Ovary (tissue), 9 donors: ENCODE measurements around the gene KCNN1. TPM values are rescaled to one million over a fixed set of nuclear protein-coding genes. Genes with fewer than 3 reads are reported as not detected.
A peak's percentile ranks its signal among the peaks of the same experiment; 100 is the strongest.

Source experiments
- DNase-seq, 5 donors: peaks; one replicate each; pipeline ENCODE4 v3.0.0-alpha.2; 2019 to 2020
- H3K27ac ChIP-seq, 2 donors: fragments of 200-600 bp; one replicate each; pipeline versions ENCODE4 v1.5.1 to v1.8.0; 2019 to 2022
- H3K27me3 ChIP-seq: fragments of 200-600 bp; one replicate; pipeline ENCODE4 v1.8.0; 2022
- H3K36me3 ChIP-seq: fragments of 200-600 bp; sonication (generic); one replicate; pipeline ENCODE4 v1.5.1; 2019
- H3K4me1 ChIP-seq: one replicate; pipeline ENCODE4 v1.8.1; 2013; ENCODE audit warnings: mild to moderate bottlenecking, moderate library complexity; ENCODE audit not compliant: insufficient read depth
- H3K4me3 ChIP-seq: fragments of 200-600 bp; sonication (generic); one replicate; pipeline ENCODE4 v1.5.1; 2017
- H3K9me3 ChIP-seq, 2 donors: fragments of 200-600 bp in 1 of 2; sonication (generic) in 1 of 2; one replicate each; pipeline versions ENCODE4 v1.5.1 to v1.8.1; 2013 to 2019; ENCODE audit warnings: mild to moderate bottlenecking in 1 of 2, moderate library complexity in 1 of 2
- EP300 ChIP-seq: sonication (generic); formaldehyde crosslinking; IDR thresholded peaks from one replicate; pipeline ENCODE4 v1.6.1; 2017; ENCODE audit warnings: antibody characterized with exemption
- POLR2A ChIP-seq: fragments of 450-650 bp; IDR thresholded peaks from one replicate; pipeline ENCODE4 v1.6.1; 2017; ENCODE audit warnings: antibody characterized with exemption, mild to moderate bottlenecking, moderate library complexity
- WGBS, 3 donors: extraction: QIAGEN DNeasy Blood & Tissue Kit in 1 of 3; methylation state at CpG; one replicate each; pipeline versions ENCODE4 v1.1.5 to v1.1.7; 2013 to 2017; 5-methylcytosine and 5-hydroxymethylcytosine counted together
- intact Hi-C, 4 donors: fragments of 100-400 bp; cut with DNase I; formaldehyde crosslinking; loops; one replicate each; pipeline versions ENCODE4 v1.11.0 to v1.15.1; 2022 to 2023
- polyA plus RNA-seq, 2 donors: library from polyadenylated mRNA; stranded (reverse); fragments of 200-250 nt in 1 of 2; fragments of 350-450 nt in 1 of 2; fragmentation: Illumina TruSeq in 1 of 2; extraction: RNeasy Lipid Tissue Mini Kit (QIAGEN cat#74804) in 1 of 2; gene quantifications; one replicate each; pipeline ENCODE4 v1.2.3, GENCODE V29; 2013 to 2014
- total RNA-seq, 7 donors: library from RNA; depleted of rRNA in 2 of 7; stranded (reverse); fragments of >200 nt in 2 of 7; fragmentation: NEBNext Ultra II Directional in 3 of 7; extraction: Animal tissue kit (Norgen Biotek cat#: 25700) in 3 of 7; gene quantifications; one replicate each; pipeline versions ENCODE4 v1.1.0 to v1.2.4, GENCODE V29; 2016 to 2023
- TF ChIP-seq, protein P1 (sequence below), 3 donors: fragments of 450-650 bp in 2 of 3; fragments of 200-600 bp in 1 of 3; IDR thresholded peaks; one replicate each; pipeline versions ENCODE4 v1.5.1 to v1.8.0; 2016 to 2022; ENCODE audit warnings: antibody characterized with exemption in 3 of 3, mild to moderate bottlenecking in 1 of 3
- donor health status: DM: no; HTN: no; CAD: no; lungs with moderate emphysema.
- donor health status: DM: no; HTN: no; CAD: no.
- donor health status: Bipolar disorder and iron deficiency.
- donor health status: DM: yes; HTN: yes; CAD: no.
- donor health status: DM: no; HTN: no; CAD: no.
- donor health status: DM: yes; HTN: yes; CAD: no.

Gene KCNN1
- total and polyA plus RNA-seq, 9 donors, result 0.33 to 5.9 (median 1.7) TPM; not detected in 1

DNA sequence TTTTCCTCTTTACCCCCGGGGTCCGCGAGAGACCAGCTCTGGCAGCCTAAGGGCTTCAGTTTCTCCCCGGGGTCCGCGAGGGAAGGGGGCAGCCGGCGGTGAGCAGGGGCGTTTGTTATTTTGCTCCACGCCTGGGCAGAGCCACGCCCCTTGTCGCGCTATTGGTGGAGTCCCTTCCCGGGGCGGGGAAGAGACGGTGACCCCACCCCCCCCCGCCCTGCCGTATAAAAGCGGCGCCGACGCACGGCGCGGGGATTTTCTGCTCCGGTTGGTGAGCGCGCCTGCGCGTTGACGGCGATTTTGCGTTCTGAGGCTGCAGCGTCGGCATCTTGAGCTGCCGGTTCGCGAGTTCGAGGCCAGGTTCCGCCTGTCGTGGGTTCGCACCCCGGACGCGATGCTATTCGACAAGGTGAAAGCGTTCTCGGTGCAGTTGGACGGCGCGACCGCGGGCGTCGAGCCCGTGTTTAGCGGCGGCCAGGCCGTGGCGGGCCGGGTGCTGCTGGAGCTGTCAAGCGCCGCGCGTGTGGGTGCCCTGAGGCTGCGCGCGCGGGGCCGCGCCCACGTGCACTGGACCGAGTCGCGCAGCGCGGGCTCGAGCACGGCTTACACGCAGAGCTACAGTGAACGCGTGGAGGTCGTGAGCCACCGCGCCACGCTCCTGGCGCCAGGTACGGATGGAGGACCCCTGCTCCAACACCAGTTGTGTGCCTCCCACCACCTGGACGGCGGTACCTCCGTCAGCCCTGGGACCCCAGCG, 41.2 kb downstream of the KCNN1 start, which contains the start of gene ARRDC2:
Gene ARRDC2, plus strand, starts transcription at position 254 of the 757 bp plus-strand sequence. Its CDS starts 141 bp downstream, at position 395.
- peak within 1 kb of the TSS; percentile 41 to 60 for H3K27ac ChIP-seq
- no peaks in the 10 kb centered on the region for H3K36me3 ChIP-seq
- intact Hi-C loops, result loop anchor here in 3 of 4 donors (2.0 to 10.0 kb wide), 4 partner anchors 51 to 417 kb away; a partner anchor contains a TSS
- H3K27me3 ChIP-seq, result no peaks in the 10 kb centered on the region
- DNase-seq, result peak; percentile 85 to 92 (median 89)
- peak within 1 kb of the TSS; percentile 43 for H3K4me3 ChIP-seq
- H3K4me1 ChIP-seq, result peaks cover 4% of the 10 kb centered on the region
- 11 to 17% (median 15%) methylated on average over 65 to 92 of the region's 92 CpGs for WGBS, 3 donors
- no peaks in the 10 kb centered on the region for H3K9me3 ChIP-seq
- TF ChIP-seq EP300 (no peak), POLR2A (no peak)
- TF ChIP-seq, protein P1, sequence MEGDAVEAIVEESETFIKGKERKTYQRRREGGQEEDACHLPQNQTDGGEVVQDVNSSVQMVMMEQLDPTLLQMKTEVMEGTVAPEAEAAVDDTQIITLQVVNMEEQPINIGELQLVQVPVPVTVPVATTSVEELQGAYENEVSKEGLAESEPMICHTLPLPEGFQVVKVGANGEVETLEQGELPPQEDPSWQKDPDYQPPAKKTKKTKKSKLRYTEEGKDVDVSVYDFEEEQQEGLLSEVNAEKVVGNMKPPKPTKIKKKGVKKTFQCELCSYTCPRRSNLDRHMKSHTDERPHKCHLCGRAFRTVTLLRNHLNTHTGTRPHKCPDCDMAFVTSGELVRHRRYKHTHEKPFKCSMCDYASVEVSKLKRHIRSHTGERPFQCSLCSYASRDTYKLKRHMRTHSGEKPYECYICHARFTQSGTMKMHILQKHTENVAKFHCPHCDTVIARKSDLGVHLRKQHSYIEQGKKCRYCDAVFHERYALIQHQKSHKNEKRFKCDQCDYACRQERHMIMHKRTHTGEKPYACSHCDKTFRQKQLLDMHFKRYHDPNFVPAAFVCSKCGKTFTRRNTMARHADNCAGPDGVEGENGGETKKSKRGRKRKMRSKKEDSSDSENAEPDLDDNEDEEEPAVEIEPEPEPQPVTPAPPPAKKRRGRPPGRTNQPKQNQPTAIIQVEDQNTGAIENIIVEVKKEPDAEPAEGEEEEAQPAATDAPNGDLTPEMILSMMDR (IDR thresholded peaks at IDR 0.05), result no peak

DNA sequence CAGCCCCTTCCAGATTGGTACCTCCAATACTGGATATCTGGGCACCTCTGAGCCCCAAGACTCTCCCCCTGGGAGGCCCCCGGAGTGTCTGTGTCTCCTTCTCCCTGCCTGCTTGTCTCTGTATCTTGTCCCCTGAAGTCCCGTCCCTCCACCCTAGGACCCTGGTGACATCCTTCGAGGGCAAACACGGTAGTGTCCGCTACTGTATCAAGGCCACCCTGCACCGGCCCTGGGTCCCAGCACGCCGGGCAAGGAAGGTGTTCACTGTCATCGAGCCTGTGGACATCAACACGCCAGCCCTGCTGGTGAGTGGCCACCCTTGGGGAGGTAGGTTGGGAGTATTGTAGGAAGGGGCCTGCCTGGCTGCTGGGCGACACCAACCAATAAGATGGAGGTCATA, 41.9 kb downstream of the KCNN1 start:
- no peaks in the 10 kb centered on the region for H3K27me3 ChIP-seq
- DNase-seq, result no peak
- no peak for TF ChIP-seq POLR2A
- TF ChIP-seq, protein P1 (IDR thresholded peaks at IDR 0.05), result no peak
- no peak for TF ChIP-seq EP300
- WGBS, 3 donors, result 85 to 91% (median 89%) methylated on average over 11 of the region's 11 CpGs
- H3K4me1 ChIP-seq, result peaks cover 4% of the 10 kb centered on the region
- H3K9me3 ChIP-seq, result no peaks in the 10 kb centered on the region
- intact Hi-C loops, result loop anchor here in 2 of 4 donors (2.0 to 10.0 kb wide), 4 partner anchors 50 to 416 kb away; a partner anchor contains a TSS
- H3K36me3 ChIP-seq, result no peaks in the 10 kb centered on the region
- peak overlapping the region; percentile 43 for H3K4me3 ChIP-seq
- H3K27ac ChIP-seq, result no peak overlapping the region

DNA sequence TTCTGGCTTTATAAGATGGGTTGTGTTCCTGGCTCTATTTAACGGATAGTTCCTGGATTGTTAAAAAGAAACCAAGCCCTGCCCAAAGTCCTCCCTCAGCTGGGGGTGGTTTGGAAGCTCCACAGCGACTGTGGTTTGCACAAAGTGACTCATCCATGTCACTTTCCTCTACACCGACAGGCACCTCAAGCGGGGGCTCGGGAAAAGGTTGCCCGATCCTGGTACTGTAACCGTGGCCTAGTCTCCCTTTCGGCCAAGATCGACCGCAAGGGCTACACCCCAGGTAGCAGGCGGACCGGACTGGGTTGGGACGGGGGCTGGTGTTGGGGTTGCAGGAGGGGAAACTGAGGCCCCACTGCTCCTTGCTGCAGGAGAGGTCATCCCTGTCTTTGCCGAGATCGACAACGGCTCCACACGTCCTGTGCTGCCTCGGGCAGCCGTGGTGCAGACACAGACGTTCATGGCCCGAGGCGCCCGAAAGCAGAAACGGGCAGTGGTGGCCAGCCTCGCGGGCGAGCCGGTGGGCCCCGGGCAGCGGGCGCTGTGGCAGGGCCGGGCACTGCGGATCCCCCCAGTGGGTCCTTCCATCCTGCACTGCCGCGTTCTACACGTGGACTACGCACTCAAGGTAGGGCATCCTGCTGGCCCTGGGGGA, 42.6 kb downstream of the KCNN1 start:
- no peak for DNase-seq
- Histone ChIP-seq H3K36me3 (no peaks in the 10 kb centered on the region), H3K9me3 (no peaks in the 10 kb centered on the region), H3K4me1 (peaks cover 4% of the 10 kb centered on the region), H3K27me3 (no peaks in the 10 kb centered on the region), H3K4me3 (no peak overlapping the region), H3K27ac (no peak overlapping the region)
- TF ChIP-seq EP300 (no peak), POLR2A (no peak)
- TF ChIP-seq, protein P1 (IDR thresholded peaks at IDR 0.05), result no peak
- intact Hi-C loops, result loop anchor here in 2 of 4 donors (2.0 to 10.0 kb wide), 4 partner anchors 49 to 415 kb away; a partner anchor contains a TSS
- WGBS, 3 donors, result 94 to 95% (median 94%) methylated on average over 34 to 37 of the region's 37 CpGs

DNA sequence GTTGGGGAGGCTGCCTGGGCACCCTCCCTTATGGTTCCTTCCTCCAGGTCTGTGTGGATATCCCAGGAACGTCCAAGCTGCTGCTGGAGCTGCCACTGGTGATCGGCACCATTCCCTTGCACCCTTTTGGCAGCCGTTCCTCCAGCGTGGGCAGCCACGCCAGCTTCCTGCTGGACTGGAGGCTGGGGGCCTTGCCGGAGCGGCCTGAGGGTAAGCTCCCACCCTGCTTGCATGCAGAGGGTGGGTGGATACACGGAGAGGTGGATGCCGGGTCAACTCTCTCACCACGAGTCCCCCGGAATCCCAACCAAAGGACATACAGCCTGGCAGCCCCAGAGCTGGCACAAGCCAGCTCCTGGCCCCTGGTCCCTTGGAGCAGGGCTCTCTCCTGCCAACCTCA, 43.2 kb downstream of the KCNN1 start:
- intact Hi-C loops, result no loop called here
- Histone ChIP-seq H3K4me1 (peaks cover 4% of the 10 kb centered on the region), H3K27ac (no peak overlapping the region), H3K4me3 (no peak overlapping the region), H3K36me3 (no peaks in the 10 kb centered on the region), H3K9me3 (no peaks in the 10 kb centered on the region), H3K27me3 (no peaks in the 10 kb centered on the region)
- 82 to 91% (median 90%) methylated on average over 11 of the region's 11 CpGs for WGBS, 3 donors
- TF ChIP-seq POLR2A (no peak), EP300 (no peak)
- TF ChIP-seq, protein P1 (IDR thresholded peaks at IDR 0.05), result no peak
- no peak for DNase-seq
